Mucosa of descending colon (tissue), 3 donors: ENCODE results near the gene TMEM190. TPM values are rescaled to one million over a fixed set of nuclear protein-coding genes. Genes with fewer than 3 reads are reported as not detected.

ENCODE experiments used
- ATAC-seq: fragments of 200-7000 bp; cut with Tn5 transposase; one replicate; pipeline ENCODE4 v1.9.1; 2020; ENCODE audit warnings: mild to moderate bottlenecking, moderate library complexity
- DNase-seq, 3 donors: peaks; one replicate each; pipeline ENCODE4 v3.0.0-alpha.2; 2020
- H3K36me3 ChIP-seq: fragments of 200-600 bp; one replicate; pipeline ENCODE4 v1.8.0; 2021; ENCODE audit warnings: low read depth, mild to moderate bottlenecking
- H3K4me1 ChIP-seq: fragments of 200-600 bp; one replicate; pipeline ENCODE4 v1.8.0; 2021; ENCODE audit warnings: low read depth, mild to moderate bottlenecking
- H3K4me3 ChIP-seq: fragments of 200-600 bp; one replicate; pipeline ENCODE4 v1.8.0; 2021; ENCODE audit warnings: mild to moderate bottlenecking
- H3K9me3 ChIP-seq: fragments of 200-600 bp; one replicate; pipeline ENCODE4 v1.8.0; 2021; ENCODE audit warnings: mild to moderate bottlenecking
- CTCF ChIP-seq: fragments of 200-600 bp; IDR thresholded peaks from one replicate; pipeline ENCODE4 v1.8.0; 2022; ENCODE audit warnings: antibody characterized with exemption, mild to moderate bottlenecking
- intact Hi-C, 2 donors: fragments of 100-400 bp; cut with DNase I in 1 of 2; cut with micrococcal nuclease in 1 of 2; formaldehyde crosslinking; loops; one replicate each; pipeline versions ENCODE4 v1.11.0 to v1.11.1; 2022; cut with DNase I, micrococcal nuclease
- total RNA-seq, 3 donors: library from RNA; stranded (reverse); fragmentation: NEBNext Ultra II Directional in 2 of 3; extraction: Animal tissue kit (Norgen Biotek cat#: 25700) in 2 of 3; gene quantifications; one replicate each; pipeline versions ENCODE4 v1.2.1 to v1.2.4, GENCODE V29; 2021 to 2023
- donor health status: DM: no; HTN: no; CAD: no; lungs with moderate emphysema.
- donor health status: DM: no; HTN: no; CAD: no.
- donor health status: DM: no; HTN: yes; CAD: no.

TMEM190 gene
- total RNA-seq, 3 donors from 2014 or later, result not detected

DNA sequence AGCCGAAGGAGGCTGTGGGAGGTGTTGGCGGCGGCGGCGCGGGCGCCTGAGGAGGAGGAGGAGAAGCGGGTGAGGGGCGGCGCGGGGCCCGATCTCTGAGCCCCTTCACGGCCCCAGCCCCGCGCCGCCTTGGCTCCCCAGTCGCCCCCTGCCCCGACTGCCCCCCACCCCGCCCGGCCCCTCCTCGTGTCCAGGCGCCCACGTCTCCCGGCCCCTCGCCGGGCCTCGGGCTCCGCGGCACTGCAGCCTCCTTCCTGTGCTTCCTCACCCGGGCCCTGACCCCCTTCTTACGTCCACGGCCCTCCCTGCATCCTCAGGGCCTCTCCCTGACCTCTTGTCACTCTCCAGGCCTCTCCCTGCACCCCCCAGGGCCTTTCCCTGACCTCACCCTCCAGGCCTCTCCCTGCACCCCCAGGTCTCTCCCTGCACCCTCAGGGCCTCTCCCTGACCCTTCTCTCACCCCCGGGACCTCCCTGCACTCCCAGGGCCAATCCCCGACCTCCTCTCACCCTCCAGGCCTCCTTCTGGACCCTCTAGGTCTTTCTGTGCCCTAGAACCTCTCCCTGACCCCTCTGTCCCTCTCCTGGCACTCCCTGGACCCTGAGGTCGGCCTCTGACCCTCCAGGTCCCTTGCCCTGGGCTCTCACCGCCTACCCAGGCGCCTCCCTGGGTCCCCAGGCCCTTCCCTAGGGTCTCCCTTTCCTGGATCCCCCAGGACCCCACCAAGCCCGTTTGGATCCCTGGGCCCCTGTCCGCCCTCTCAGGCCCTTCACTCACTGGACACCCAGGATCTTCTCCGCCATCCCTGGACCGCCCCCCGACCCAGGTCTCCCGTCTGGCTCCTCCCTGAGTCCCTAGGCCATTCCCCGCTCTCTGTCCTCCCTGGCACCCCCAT, 36.5 kb upstream of the TMEM190 start:
- Histone ChIP-seq H3K4me1 (peaks cover 17% of the 10 kb centered on the region), H3K4me3 (peak overlapping the region; percentile 34), H3K9me3 (no peaks in the 10 kb centered on the region), H3K36me3 (peaks cover 7% of the 10 kb centered on the region)
- peak; percentile 56 to 72 (median 69) for DNase-seq
- TF ChIP-seq CTCF, result no peak
- peak; percentile 1 for ATAC-seq
- intact Hi-C loops, result no loop called here

DNA sequence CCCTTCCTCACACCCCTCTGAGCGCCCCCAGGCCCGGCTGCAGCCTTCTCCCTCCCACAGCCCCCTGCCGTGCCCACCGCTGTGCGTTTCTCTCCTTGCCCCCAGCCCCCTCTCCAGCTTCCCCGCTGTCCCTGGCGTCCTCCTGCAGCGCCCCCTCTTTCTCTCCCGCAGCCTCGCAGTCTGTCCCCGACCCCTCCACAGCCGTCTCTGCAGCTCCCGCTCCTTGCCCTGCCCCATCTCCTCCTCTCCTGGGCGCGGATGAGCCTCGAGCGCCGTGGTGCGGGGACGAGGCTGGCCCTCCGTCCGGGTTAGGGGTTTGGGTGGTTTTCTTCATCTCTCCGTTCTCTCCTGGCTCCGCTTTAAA, 35.9 kb upstream of the TMEM190 start:
- no peak for TF ChIP-seq CTCF
- DNase-seq (peak in 2 of 3 donors; percentile 35 to 69), ATAC-seq (no peak)
- Histone ChIP-seq H3K4me1 (peaks cover 21% of the 10 kb centered on the region), H3K4me3 (no peak overlapping the region), H3K36me3 (peaks cover 7% of the 10 kb centered on the region), H3K9me3 (no peaks in the 10 kb centered on the region)
- intact Hi-C loops, result no loop called here

DNA sequence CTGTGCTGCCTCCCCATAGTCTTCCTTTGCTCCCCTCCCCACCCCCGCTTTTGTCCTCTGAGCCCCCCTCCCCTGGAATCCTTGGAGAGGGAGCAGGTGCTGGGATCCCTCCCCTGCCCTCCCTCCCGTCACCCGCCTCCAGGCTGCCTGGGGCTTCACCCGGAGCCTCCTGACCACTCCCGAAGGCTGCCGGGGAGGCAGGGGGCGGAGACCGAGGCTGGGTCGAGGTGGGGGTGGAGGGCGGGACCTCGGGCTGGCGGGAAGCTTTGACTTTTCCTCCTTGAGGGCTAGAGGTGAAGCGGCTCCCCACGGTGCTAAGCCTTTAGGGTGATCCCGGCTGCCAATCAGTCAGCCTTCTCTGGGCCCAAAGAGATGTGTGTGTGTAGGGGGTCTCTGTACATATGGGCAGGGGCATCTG, 35.4 kb upstream of the TMEM190 start:
- H3K9me3 ChIP-seq, result no peaks in the 10 kb centered on the region
- peaks cover 25% of the 10 kb centered on the region for H3K4me1 ChIP-seq
- H3K36me3 ChIP-seq, result peaks cover 7% of the 10 kb centered on the region
- TF ChIP-seq CTCF, result no peak
- peak; percentile 4 for ATAC-seq
- no peak overlapping the region for H3K4me3 ChIP-seq
- intact Hi-C loops, result no loop called here
- peak; percentile 82 to 88 (median 88) for DNase-seq

GRCh38 chr19:55341595-55342531, 34.8 kb upstream of the TMEM190 start:
- intact Hi-C loops, result no loop called here
- H3K9me3 ChIP-seq, result no peaks in the 10 kb centered on the region
- TF ChIP-seq CTCF, result no peak
- ATAC-seq (no peak), DNase-seq (peak in 2 of 3 donors; percentile 47 to 58)
- no peak overlapping the region for H3K4me3 ChIP-seq
- peaks cover 25% of the 10 kb centered on the region for H3K4me1 ChIP-seq
- H3K36me3 ChIP-seq, result peaks cover 7% of the 10 kb centered on the region

DNA sequence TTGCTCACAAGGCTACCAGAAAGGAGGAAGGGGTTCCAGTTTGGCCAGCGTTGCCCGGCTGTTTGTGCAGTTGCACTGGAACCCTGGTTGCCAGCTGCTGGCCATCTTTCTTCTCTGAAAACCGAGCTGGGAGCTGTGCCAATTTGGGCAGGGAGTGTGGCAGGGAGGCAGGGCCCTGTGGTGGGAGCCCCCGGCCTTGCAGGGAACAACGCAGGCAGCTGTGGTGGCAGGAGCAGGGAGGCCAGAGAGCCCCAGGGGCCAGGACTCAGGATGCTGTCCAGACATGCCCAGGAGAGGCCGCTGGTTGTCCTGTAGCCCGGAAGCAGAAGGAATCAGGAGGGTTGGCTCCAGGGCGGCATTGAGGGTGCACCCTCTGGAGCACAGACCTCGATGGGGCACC, 32.2 kb upstream of the TMEM190 start:
- no peak for TF ChIP-seq CTCF
- H3K36me3 ChIP-seq, result peaks cover 3% of the 10 kb centered on the region
- DNase-seq, result no peak
- no peak overlapping the region for H3K4me3 ChIP-seq
- intact Hi-C loops, result no loop called here
- ATAC-seq, result no peak
- H3K4me1 ChIP-seq, result peaks cover 19% of the 10 kb centered on the region
- no peaks in the 10 kb centered on the region for H3K9me3 ChIP-seq
